ENCODE data around the gene LPP.

- TF ChIP-seq CTCF (IDR thresholded peaks at IDR 0.05; ENCODE audit: low read depth, low read length, poor library complexity, severe bottlenecking) (no peak), EZH2phosphoT487 (IDR thresholded peaks at IDR 0.05; ENCODE audit: borderline replicate concordance, low read length) (no peak)
Measured at GRCh38 chr3:188209740-188210139, 55.8 kb downstream of the LPP start.
